ENCODE data around the gene EPHA3. TPM values are rescaled to one million over a fixed set of nuclear protein-coding genes. Genes with fewer than 3 reads are reported as not detected.

The EPHA3 gene
- total and polyA plus RNA-seq, 2 donors (not counting 1 experiment from before 2014, with no cell fraction given) = 0.01 TPM; not detected in 1

- H3K36me3 ChIP-seq (replicated peaks in 1 of 2; ENCODE audit: control extremely low read depth in 1 of 2, control insufficient read depth in 1 of 2, extremely low read depth in 1 of 2, insufficient read depth in 2 of 2, low read length in 1 of 2) = no peaks in the 10 kb centered on the region
These were observed 182.3 kb downstream of the EPHA3 start for GRCh38 chr3:89289574-89290190.

GRCh38 chr3:89297199-89297598, 189.8 kb downstream of the EPHA3 start:
- no peaks in the 10 kb centered on the region for H3K4me1 ChIP-seq (ENCODE audit: control insufficient read depth in 2 of 2, insufficient read depth in 2 of 2, low read length in 2 of 2)
- ChIA-PET POLR2A (no interaction called here), CTCF (no interaction called here)
- peaks cover 0 to 1% (median 0%) of the 10 kb centered on the region in 3 donors for H3K9me3 ChIP-seq (ENCODE audit: control extremely low read depth in 1 of 3, control insufficient read depth in 2 of 3, insufficient read depth in 1 of 3, low read length in 2 of 3)
- H3K9me3 Mint-ChIP-seq (ENCODE audit: insufficient read depth) = peaks cover 4% of the 10 kb centered on the region
- no peaks in the 10 kb centered on the region for H3K36me3 ChIP-seq (replicated peaks in 1 of 2; ENCODE audit: control extremely low read depth in 1 of 2, control insufficient read depth in 1 of 2, extremely low read depth in 1 of 2, insufficient read depth in 2 of 2, low read length in 1 of 2)
- H3K79me2 ChIP-seq (ENCODE audit: control insufficient read depth, insufficient read depth, low read length) = no peaks in the 10 kb centered on the region
- H3K4me1 Mint-ChIP-seq = no peaks in the 10 kb centered on the region
- H3K27me3 Mint-ChIP-seq = no peaks in the 10 kb centered on the region
- intact Hi-C loops (cut with micrococcal nuclease) = no loop called here
- no peak overlapping the region for H3K4me3 ChIP-seq (ENCODE audit: control extremely low read depth in 1 of 5, extremely low read depth in 1 of 5, insufficient read depth in 1 of 5, low read depth in 2 of 5, low read length in 4 of 5)
- ATAC-seq (ENCODE audit: low read depth) (no peak), DNase-seq (no peak)
- no peaks in the 10 kb centered on the region for H3K27me3 ChIP-seq (replicated peaks in 1 of 4; ENCODE audit: control extremely low read depth in 1 of 4, control insufficient read depth in 3 of 4, insufficient read depth in 4 of 4, low read length in 3 of 4)
- no peak overlapping the region for H3K4me2 ChIP-seq (replicated peaks; ENCODE audit: low read depth, low read length, poor library complexity, severe bottlenecking)
- H3K27ac ChIP-seq (ENCODE audit: low read length in 2 of 2) = no peak overlapping the region
- no peak overlapping the region for H3K4me3 Mint-ChIP-seq
- no peak overlapping the region for H3K27ac Mint-ChIP-seq
- no peaks in the 10 kb centered on the region for H4K20me1 ChIP-seq (ENCODE audit: control insufficient read depth, insufficient read depth, low read length, poor library complexity, severe bottlenecking)
- no peak overlapping the region for H3K9ac ChIP-seq (ENCODE audit: low read length)
- WGBS (ENCODE audit: insufficient coverage) = no CpG with 5 or more reads among the region's 1 CpG
- TF ChIP-seq CTCF (IDR thresholded peaks at IDR 0.05) (no peak), EZH2 (IDR thresholded peaks at IDR 0.05; ENCODE audit: borderline replicate concordance, insufficient read depth, low read depth, low read length, poor library complexity, severe bottlenecking) (no peak)
- no peak overlapping the region for H2AFZ ChIP-seq (ENCODE audit: insufficient read depth, low read depth, low read length, poor library complexity, severe bottlenecking)

More at GRCh38 chr3:89289574-89290190, 182.3 kb downstream of the EPHA3 start:
- DNase-seq (no peak), ATAC-seq (ENCODE audit: low read depth) (no peak)
- ChIA-PET CTCF (no interaction called here), POLR2A (no interaction called here)
- Histone ChIP-seq H4K20me1 (ENCODE audit: control insufficient read depth, insufficient read depth, low read length, poor library complexity, severe bottlenecking) (no peaks in the 10 kb centered on the region), H3K27me3 (replicated peaks in 1 of 4; ENCODE audit: control extremely low read depth in 1 of 4, control insufficient read depth in 3 of 4, insufficient read depth in 4 of 4, low read length in 3 of 4) (no peaks in the 10 kb centered on the region), H3K4me2 (replicated peaks; ENCODE audit: low read depth, low read length, poor library complexity, severe bottlenecking) (no peak overlapping the region), H3K79me2 (ENCODE audit: control insufficient read depth, insufficient read depth, low read length) (no peaks in the 10 kb centered on the region), H3K9me3 (ENCODE audit: control extremely low read depth in 1 of 3, control insufficient read depth in 2 of 3, insufficient read depth in 1 of 3, low read length in 2 of 3) (no peaks in the 10 kb centered on the region), H3K4me3 (ENCODE audit: control extremely low read depth in 1 of 5, extremely low read depth in 1 of 5, insufficient read depth in 1 of 5, low read depth in 2 of 5, low read length in 4 of 5) (no peak overlapping the region), H3K27ac (ENCODE audit: low read length in 2 of 2) (no peak overlapping the region), H2AFZ (ENCODE audit: insufficient read depth, low read depth, low read length, poor library complexity, severe bottlenecking) (no peak overlapping the region), H3K4me1 (ENCODE audit: control insufficient read depth in 2 of 2, insufficient read depth in 2 of 2, low read length in 2 of 2) (no peaks in the 10 kb centered on the region), H3K9ac (ENCODE audit: low read length) (no peak overlapping the region)
- Mint-ChIP-seq H3K4me1 (no peaks in the 10 kb centered on the region), H3K4me3 (no peak overlapping the region), H3K27me3 (no peaks in the 10 kb centered on the region), H3K27ac (no peak overlapping the region), H3K9me3 (ENCODE audit: insufficient read depth) (peaks cover 4% of the 10 kb centered on the region)
- WGBS (ENCODE audit: insufficient coverage) = no CpG with 5 or more reads among the region's 5 CpGs
- TF ChIP-seq CTCF (IDR thresholded peaks at IDR 0.05) = no peak
- TF ChIP-seq EZH2 (IDR thresholded peaks at IDR 0.05; ENCODE audit: borderline replicate concordance, insufficient read depth, low read depth, low read length, poor library complexity, severe bottlenecking) = no peak
- intact Hi-C loops (cut with micrococcal nuclease) = no loop called here

Data from B cell (primary cell).